NT2/D1 (cell line): ENCODE results near the gene ACACB.
A peak's percentile ranks its signal among the peaks of the same experiment; 100 is the strongest.

Experiments used
- DNase-seq: peaks from one replicate; pipeline ENCODE4 v3.0.0-alpha.2; 2011; ENCODE audit warnings: low read depth, low spot score
- H3K27me3 ChIP-seq: 2 replicates; pipeline ENCODE4 v1.6.0; 2011; ENCODE audit warnings: mild to moderate bottlenecking; ENCODE audit not compliant: insufficient read length, insufficient read depth
- H3K36me3 ChIP-seq: 2 replicates; pipeline ENCODE4 v1.6.1; 2011; ENCODE audit warnings: mild to moderate bottlenecking, low read length, mixed read lengths; ENCODE audit not compliant: insufficient read depth, insufficient read length
- H3K4me1 ChIP-seq: 2 replicates; pipeline ENCODE4 v1.5.1; 2011; ENCODE audit not compliant: insufficient read depth, insufficient read length
- H3K4me3 ChIP-seq: 2 replicates; pipeline ENCODE4 v1.5.1; 2011; ENCODE audit warnings: low read depth; ENCODE audit not compliant: insufficient read length
- H3K9ac ChIP-seq: 2 replicates; pipeline ENCODE4 v1.6.0; 2011; ENCODE audit warnings: low read depth; ENCODE audit not compliant: insufficient read length
- H3K9me3 ChIP-seq: 2 replicates; pipeline ENCODE4 v1.5.1; 2011; ENCODE audit warnings: mild to moderate bottlenecking, low read length; ENCODE audit not compliant: insufficient read depth
- SUZ12 ChIP-seq: IDR thresholded peaks from 2 replicates; pipeline ENCODE4 v1.6.1; 2011; ENCODE audit not compliant: insufficient read length, insufficient read depth; ENCODE audit errors: extremely low read depth
- YY1 ChIP-seq: IDR thresholded peaks from 2 replicates; pipeline ENCODE4 v1.6.1; 2011; ENCODE audit not compliant: insufficient read length, insufficient read depth
- ZNF274 ChIP-seq: IDR thresholded peaks from 2 replicates; pipeline ENCODE4 v1.6.1; 2011; ENCODE audit warnings: mild to moderate bottlenecking, low read depth, low read length

Gene ACACB

DNA sequence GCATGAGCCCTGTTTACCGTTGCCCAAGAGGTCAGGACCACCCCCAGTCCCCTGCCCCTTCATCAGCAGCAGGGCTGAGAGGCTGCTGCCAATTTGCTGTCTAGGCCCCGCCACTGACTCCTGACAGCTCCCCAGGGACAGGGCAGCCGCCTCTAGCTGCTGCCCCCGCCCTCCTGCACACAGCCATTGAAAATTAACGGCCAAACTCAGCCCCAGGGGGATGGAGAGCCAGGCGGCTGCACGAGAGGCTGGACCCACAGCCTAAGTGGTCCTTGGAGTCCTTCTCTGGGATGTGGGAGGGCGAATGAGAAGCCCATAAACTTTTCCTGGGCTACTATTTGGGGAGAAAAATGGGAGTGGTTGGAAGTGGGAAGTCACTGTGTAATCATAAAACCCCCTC is 188.1 kb downstream of the ACACB start:
- Histone ChIP-seq H3K27me3 (peaks cover 28% of the 10 kb centered on the region), H3K4me3 (no peak overlapping the region), H3K9me3 (no peaks in the 10 kb centered on the region), H3K4me1 (peaks cover 6% of the 10 kb centered on the region), H3K36me3 (no peaks in the 10 kb centered on the region), H3K9ac (no peak overlapping the region)
- DNase-seq, result no peak
- no peak for TF ChIP-seq YY1
- TF ChIP-seq SUZ12, result no peak
- TF ChIP-seq ZNF274, result no peak

DNA sequence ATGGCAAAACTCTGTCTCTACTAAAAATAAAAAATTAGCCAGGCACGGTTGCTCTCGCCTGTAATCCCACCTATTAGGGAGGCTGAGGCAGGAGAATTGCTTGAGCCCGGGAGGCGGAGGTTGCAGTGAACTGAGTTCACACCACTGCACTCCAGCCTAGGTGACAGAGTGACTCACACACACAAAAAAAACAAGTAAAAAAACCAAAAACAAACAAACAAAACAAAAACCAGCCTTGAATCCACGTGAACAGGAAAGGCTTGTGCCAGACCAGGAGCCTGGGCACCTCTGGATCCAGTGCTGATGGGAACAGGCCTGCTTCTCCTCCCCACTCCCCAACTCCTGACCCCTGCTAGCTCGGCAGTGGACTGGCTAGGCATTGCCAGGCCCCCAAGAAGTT is 189.2 kb downstream of the ACACB start:
- H3K27me3 ChIP-seq, result peaks cover 34% of the 10 kb centered on the region
- H3K4me3 ChIP-seq, result no peak overlapping the region
- H3K36me3 ChIP-seq, result no peaks in the 10 kb centered on the region
- no peak for DNase-seq
- no peaks in the 10 kb centered on the region for H3K9me3 ChIP-seq
- TF ChIP-seq YY1, result no peak
- no peak for TF ChIP-seq SUZ12
- H3K9ac ChIP-seq, result no peak overlapping the region
- peaks cover 6% of the 10 kb centered on the region for H3K4me1 ChIP-seq

DNA sequence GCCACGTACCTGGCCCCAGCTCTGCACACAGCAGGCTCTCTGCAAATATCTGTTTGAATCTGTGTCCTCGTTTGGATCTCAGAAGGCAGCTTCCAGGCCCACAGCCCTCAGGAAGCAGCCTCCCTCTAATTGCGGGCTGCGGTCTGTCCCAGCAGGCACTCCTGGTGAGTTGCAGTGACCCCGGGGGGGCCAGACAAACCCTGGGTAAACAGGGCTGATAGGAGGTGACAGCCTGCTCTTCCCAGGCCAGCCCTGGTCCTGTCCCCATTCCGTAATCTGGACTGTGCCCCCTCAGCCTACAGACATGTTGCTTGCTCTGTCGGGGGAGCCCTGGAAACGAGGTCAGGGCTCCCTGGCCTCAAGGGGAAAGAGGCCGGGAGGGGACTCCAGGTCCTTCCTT is 190.7 kb downstream of the ACACB start:
- no peak for TF ChIP-seq YY1
- TF ChIP-seq SUZ12, result no peak
- no peak for TF ChIP-seq ZNF274

DNA sequence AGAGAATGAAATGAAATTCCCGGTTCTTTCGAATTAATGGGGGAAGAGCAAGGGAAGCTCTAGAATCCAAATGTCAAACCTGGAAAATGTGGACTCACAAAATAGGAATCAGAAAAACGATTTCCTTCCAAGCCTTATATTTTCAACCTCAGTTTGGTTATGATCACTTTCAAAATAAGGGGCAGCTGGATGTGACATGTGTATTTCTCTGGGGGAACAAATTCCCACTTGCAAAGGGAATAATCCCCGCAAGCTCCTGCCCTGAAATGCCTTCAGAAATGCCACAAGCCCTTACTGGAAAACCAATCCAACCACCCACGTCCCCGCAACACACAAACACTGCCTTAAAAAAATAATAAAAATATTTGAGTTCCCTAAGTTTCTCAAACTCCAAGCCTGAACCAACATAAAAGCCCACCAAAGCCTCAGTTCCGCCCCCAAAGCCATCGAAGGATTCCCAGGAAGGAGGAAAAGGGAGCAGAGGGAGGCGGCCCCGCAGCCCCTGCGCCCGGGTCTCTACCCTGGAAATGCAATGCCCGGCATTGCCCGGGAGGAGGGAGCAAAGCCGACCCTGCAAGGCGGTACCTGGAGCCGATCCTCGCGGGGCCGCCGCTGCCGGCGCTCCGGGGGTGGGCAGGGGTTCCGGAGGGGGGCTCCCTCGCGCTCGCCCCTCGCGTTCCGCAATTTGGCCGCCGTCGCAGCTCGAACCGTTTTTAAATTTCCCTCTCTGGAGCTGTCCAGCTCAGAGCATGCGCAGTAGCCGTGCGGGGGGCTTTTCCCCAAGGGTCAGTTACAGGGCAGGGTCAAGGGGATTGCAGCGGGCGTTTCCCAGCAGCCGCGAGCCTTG is 192.4 kb downstream of the ACACB start, which contains the start of gene FOXN4:
Gene FOXN4 (minus strand): TSS at position 751 of the 847 bp plus-strand sequence. CDS start 963 bp downstream, outside the sequence.
- H3K27me3 ChIP-seq, result peaks cover 53% of the 10 kb centered on the region
- H3K4me3 ChIP-seq, result peak within 1 kb of the TSS; percentile 66
- H3K9me3 ChIP-seq, result no peaks in the 10 kb centered on the region
- peak within 1 kb of the TSS; percentile 78 for H3K9ac ChIP-seq
- peaks cover 6% of the 10 kb centered on the region for H3K4me1 ChIP-seq
- DNase-seq, result no peak
- TF ChIP-seq SUZ12 (no peak), YY1 (no peak), ZNF274 (no peak)
- no peaks in the 10 kb centered on the region for H3K36me3 ChIP-seq

More for the DNA sequence above, 190.7 kb downstream of the ACACB start:
- Histone ChIP-seq H3K9ac (no peak overlapping the region), H3K27me3 (peaks cover 49% of the 10 kb centered on the region), H3K9me3 (no peaks in the 10 kb centered on the region), H3K4me1 (peaks cover 6% of the 10 kb centered on the region), H3K4me3 (no peak overlapping the region), H3K36me3 (no peaks in the 10 kb centered on the region)
- no peak for DNase-seq

DNA sequence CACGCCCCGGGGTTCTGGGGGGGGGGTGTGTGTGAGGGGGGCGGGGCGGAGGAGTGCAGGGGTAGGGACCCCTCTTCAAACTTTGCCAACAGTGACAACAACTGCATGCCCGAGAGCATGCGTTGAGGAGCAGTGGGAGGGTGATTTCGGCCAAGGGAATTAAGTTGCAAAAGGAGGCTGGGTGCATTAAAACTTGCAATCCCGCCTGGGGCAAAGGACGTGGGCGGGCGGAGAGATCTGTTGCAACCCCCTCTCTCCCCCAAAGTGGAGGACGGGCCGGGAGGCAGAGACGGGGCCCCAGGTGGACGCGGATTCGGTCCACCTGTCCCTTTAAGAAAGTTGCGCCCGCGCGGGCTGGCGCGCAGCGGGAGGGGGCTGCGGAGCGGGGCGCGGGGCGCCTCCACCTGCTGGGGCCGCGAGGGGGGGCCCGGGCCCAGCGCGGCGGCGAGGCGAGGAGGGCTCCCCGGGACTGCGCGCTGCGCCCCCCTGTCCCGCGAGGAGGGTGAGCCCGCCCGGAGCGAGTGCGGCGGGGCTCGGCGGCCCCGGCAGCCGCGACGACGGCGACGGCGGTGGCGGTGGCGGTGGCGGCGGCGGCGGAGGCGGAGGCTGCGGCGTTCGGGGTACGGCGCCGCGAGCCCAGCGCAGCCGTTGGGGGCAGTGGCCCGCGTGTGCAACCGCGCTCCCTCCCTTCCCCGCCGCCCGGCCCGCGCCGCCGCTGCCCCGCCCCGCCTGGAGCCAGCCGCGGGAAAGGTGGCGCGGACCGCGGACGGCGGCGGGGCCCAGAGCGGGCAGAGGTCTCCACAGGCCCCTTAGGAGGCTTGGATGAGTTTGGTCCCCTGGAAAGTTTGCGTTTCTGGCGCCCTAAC is 193.2 kb downstream of the ACACB start:
- TF ChIP-seq YY1, result no peak
- TF ChIP-seq ZNF274, result no peak
- peak; percentile 67 for TF ChIP-seq SUZ12
- Histone ChIP-seq H3K9me3 (no peaks in the 10 kb centered on the region), H3K36me3 (no peaks in the 10 kb centered on the region), H3K9ac (peak overlapping the region; percentile 78), H3K4me1 (peaks cover 6% of the 10 kb centered on the region), H3K4me3 (peak overlapping the region; percentile 66), H3K27me3 (peaks cover 53% of the 10 kb centered on the region)
- no peak for DNase-seq

DNA sequence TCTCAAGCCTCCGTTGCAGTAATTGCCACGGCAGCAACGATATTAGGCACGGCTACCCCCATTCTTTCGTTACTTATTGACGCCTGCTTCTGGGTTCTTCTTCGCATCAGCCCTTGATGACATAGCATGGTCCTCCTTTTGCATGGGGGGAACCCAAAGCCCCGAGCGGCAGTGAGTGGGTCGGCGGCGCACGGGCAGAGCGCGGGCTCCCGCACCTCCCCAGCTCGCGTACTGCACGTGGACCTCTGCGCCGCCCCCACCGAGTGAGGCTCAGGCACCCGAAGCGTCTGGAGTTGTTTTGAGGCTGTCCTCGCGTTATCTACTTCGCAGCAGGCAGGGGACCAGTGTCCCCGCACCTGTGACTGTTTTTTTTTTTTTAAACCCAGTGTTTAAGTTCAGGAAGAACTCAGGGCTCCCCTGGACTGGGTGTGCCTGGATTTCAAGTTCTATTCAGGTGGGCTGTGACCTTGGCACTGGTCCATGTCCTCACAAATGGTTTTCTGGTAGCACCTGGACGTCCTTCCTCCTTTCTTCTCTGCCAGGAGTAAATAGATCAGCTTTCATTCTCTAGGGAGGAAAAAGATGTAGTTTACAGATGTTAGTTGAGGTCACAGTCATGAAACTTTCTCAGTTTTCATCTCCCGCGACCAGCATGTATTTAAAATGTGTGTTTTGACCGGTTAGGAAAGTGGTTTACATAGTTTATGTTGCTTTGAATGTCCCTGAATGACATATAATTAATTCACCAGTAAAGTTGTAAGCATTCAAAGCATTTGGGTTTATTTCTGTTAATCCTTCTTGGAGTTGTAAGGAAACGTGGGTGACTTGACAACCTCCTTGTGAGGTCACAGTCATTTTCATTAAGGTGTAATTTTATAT is 194.1 kb downstream of the ACACB start:
- no peak for DNase-seq
- TF ChIP-seq ZNF274 (no peak), YY1 (no peak), SUZ12 (no peak)
- H3K4me1 ChIP-seq, result peaks cover 6% of the 10 kb centered on the region
- H3K9ac ChIP-seq, result peak overlapping the region; percentile 78
- no peaks in the 10 kb centered on the region for H3K36me3 ChIP-seq
- no peaks in the 10 kb centered on the region for H3K9me3 ChIP-seq
- H3K27me3 ChIP-seq, result peaks cover 53% of the 10 kb centered on the region
- peak overlapping the region; percentile 66 for H3K4me3 ChIP-seq
